GM18951 (cell line): ENCODE data around the gene PSMB7.

Experiments used
- POLR2A ChIP-seq: IDR thresholded peaks from 4 replicates; pipeline ENCODE4 v1.6.1; 2011; ENCODE audit warnings: mild to moderate bottlenecking; ENCODE audit not compliant: insufficient read length, insufficient read depth; ENCODE audit errors: extremely low read depth
- in situ Hi-C: fragments of 300-500 bp; cut with MboI; formaldehyde crosslinking; loops from one replicate; pipeline ENCODE4 v1.12.0; 2022; ENCODE audit warnings: low sequenced_read_pairs, mixed read lengths, inconsistent platforms; ENCODE audit not compliant: unreplicated experiment

PSMB7 gene

DNA sequence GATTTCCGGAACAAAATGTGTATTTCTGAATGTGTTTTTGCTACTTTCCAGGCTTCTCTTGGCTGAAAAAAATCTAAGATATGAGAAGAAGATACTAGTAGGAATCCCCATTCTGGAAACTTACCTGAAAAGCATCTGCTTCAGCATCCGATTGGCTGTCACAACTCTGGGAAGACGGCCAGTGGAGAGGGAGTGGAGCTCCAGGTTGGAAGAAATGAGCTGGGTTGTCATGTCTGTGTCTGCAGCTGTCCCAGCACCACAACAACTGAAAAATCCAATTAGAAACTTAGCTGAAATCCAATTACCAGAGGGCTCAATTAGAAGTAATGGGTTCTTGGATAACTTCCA is 3.0 kb downstream of the PSMB7 start:
- in situ Hi-C loops = no loop called here
- no peak for TF ChIP-seq POLR2A

GRCh38 chr9:124411514-124412227 is 3.6 kb downstream of the PSMB7 start:
- in situ Hi-C loops = no loop called here
- no peak for TF ChIP-seq POLR2A

- in situ Hi-C loops = no loop called here
- TF ChIP-seq POLR2A = no peak
Measured at GRCh38 chr9:124410321-124410913, 4.8 kb downstream of the PSMB7 start.

DNA sequence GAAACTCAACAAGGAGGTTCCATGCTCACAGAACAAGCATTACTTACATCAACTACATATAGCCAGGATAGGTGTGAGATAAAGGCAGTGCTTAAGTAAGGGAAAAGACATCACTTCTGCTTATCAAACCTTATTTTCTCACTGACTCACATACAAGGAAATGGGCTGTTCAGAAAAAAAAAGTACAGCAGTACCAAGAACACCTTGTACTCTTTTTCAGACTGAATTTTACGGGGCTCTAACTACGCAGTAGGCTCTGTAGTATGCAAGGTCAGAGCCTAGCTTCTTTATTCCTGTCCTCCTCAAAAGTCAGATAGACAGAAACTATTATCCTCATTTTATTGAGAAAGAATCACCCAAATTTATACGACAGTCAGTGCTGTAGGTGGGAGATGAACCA is 5.8 kb downstream of the PSMB7 start:
- in situ Hi-C loops = no loop called here
- TF ChIP-seq POLR2A = no peak

DNA sequence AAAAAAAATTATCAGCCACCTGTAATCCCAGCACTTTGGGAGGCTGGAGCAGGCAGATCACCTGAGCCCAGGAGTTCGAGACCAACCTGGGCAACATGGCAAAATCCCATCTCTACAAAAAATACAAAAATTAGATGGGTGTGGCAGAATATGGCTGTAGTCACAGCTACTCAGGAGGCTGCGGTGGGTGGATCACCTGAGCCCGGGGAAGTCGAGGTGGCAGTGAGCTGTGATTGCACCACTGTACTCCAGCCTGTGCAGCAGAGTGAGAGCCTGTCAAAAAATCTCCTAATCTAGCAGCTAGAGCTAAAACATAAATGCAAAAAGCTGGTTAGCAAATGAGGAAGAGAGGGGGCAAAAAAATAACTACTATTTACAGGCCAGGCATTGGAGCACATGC is 12.0 kb downstream of the PSMB7 start:
- in situ Hi-C loops = no loop called here
- no peak for TF ChIP-seq POLR2A

- no peak for TF ChIP-seq POLR2A
- in situ Hi-C loops = no loop called here
Measured at GRCh38 chr9:124399968-124400940, 15.0 kb downstream of the PSMB7 start.

DNA sequence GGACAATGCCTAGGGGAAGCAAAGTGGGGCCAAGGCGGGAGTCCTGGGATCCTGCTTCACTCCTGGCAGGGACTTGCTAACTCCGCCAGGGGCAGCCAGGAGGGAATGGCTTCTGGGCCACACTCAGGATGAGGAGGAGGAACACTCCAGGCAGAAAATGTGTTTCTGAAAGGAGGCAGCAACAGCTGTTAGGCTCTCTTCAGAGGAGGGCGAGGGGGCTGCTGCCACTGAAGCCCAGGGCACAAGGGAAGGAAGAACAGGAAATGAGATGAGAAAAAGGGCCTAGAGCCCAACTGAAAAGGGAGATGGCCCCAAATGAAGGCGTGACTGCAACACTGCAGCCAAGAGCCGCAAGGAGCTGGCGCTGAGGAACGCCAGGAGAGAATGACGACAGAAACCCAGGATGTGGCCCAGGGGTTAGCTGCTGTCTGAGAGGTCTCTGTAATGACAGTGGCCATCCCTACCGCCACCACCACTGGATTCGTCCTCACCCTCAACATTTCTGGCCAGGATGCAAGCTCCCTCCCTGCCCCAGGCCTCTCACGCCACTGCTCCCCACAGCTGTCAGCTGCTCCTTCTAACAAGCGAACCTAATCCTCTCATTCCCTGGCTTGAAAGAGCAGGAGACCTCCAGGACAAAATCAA is 15.8 kb downstream of the PSMB7 start:
- no peak for TF ChIP-seq POLR2A

DNA sequence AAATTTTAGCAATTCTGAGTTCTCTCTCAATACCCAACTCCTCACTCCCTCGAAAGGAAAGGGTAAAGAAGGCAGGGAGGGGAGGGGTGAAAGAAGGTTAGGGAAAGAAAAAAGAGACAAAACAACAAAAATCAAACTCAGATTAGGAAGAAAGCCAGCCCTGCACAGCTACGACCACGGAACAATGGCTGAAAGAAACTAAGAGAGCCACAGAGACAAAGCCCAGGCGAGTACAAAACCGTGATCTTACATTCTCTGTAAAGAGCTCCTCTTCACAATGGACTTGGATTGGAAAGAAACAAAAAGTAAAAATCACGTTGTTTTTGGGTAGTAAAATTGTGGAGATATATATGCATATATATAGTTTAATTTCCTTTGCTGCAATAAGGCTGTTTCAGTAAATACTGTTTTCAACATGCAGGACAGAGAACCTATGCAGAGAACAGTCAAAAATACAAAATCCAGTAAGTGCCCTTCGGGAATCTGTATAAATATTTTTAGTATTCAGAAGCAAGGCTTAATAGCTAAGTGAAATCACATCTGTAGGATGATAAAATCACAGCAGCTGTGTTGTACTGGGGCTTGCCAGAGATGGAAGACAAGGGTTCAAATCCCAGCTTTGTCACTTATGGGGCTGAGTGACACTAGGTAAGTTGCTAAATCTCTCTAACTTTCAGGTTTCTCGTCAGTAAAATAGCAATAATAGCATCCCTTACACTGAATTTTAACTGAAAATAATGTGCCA is 16.9 kb downstream of the PSMB7 start:
- TF ChIP-seq POLR2A = no peak
- in situ Hi-C loops = no loop called here

More for the DNA sequence above, 15.8 kb downstream of the PSMB7 start:
- in situ Hi-C loops = no loop called here

DNA sequence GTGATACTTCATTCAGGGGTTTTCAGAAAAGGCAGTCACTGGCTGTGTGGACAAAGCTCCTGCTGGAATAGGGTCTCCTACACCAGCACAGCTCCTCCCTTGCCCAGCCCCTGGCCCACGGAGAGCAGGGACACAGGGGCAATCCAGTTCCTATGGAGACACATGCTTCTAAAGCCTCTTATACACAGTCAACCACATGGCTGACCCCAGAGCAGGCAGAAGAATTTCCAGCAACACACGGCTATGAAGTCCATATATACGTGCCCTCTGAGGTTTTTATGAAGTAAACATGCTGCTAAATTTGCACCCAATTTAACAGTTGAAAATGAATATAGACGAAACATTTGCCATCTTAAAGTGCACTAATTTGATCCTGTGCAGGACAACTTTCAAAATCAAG is 19.4 kb downstream of the PSMB7 start:
- no peak for TF ChIP-seq POLR2A
- in situ Hi-C loops = no loop called here

GRCh38 chr9:124394596-124394995 is 20.6 kb downstream of the PSMB7 start:
- in situ Hi-C loops = no loop called here
- TF ChIP-seq POLR2A = no peak

- in situ Hi-C loops = no loop called here
Measured at GRCh38 chr9:124394167-124394566, 21.1 kb downstream of the PSMB7 start.

DNA sequence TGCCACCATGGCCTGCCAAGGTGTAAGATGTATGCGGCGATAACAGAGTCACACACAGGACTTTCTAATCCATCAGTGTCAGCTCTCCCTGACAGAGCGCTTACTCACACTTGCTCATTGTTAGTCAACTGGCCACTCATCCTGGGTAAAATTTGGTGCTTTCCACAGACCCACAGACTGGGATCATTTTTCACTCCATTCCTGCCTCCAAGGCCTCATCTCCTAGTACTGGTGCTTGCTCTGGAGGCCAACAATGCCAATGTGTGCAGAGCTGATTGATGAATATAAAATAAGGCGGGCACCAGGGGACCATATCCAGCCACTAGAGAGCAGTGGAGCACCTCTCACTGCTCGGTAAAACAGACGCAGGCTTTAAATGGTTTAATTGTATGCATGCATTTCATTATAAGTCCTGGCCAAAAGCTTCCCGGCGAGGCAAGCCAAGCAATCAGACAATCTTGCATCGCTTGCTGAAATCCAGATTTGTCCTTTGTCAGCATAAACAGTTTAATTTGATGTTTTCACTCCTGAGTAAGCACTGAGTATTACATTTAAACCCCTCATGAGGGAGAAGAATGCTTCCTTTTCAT is 22.3 kb downstream of the PSMB7 start:
- TF ChIP-seq POLR2A = no peak
- in situ Hi-C loops = no loop called here

More at GRCh38 chr9:124394167-124394566, 21.1 kb downstream of the PSMB7 start:
- TF ChIP-seq POLR2A = no peak
